Caco-2 (cell line): ENCODE measurements around the gene MMS22L. TPM values are rescaled to one million over a fixed set of nuclear protein-coding genes. Genes with fewer than 3 reads are reported as not detected.

Experiments
- BruUV-seq: library from RNA; stranded (reverse); fragments of 400-500 nt; replicated peaks from 2 replicates; lab custom pipeline; 2021; lab: Mats Ljungman, UMichigan
- CTCF ChIA-PET: fragments of 300-600 bp; sonication (Branson Sonifier 250); formaldehyde crosslinking; loops from one replicate; lab custom pipeline; 2022; ENCODE audit warnings: antibody characterized with exemption; lab: Charles Lee
- POLR2A ChIA-PET: fragments of 300-600 bp; sonication (Branson Sonifier 250); formaldehyde crosslinking; loops from one replicate; lab custom pipeline; 2022; ENCODE audit warnings: antibody characterized with exemption; lab: Charles Lee
- DNase-seq, 2 experiments: peaks; one replicate each; pipeline versions ENCODE4 v3.0.0 to v3.0.0-alpha.2; 2020 to 2022
- H3K27me3 ChIP-seq: replicated peaks from 2 replicates; pipeline ENCODE4 v1.6.0; 2011; ENCODE audit warnings: low read length; ENCODE audit not compliant: control insufficient read depth, insufficient read depth
- H3K36me3 ChIP-seq: 2 replicates; pipeline ENCODE4 v1.5.1; 2011; ENCODE audit warnings: low read length; ENCODE audit not compliant: control insufficient read depth, insufficient read depth
- H3K4me1 ChIP-seq: fragments of 250-450 bp; sonication (Bioruptor Pico); 2 replicates; pipeline ENCODE4 v1.5.1; 2020; ENCODE audit warnings: mild to moderate bottlenecking
- H3K4me3 ChIP-seq: 2 replicates; pipeline ENCODE4 v1.5.1; 2011; ENCODE audit warnings: low read depth, mild to moderate bottlenecking, control low read depth, low read length
- H3K9me3 ChIP-seq: fragments of 250-450 bp; sonication (Bioruptor Pico); 2 replicates; pipeline ENCODE4 v1.5.1; 2020; ENCODE audit warnings: mild to moderate bottlenecking, moderate library complexity
- H3K27ac Mint-ChIP-seq: one replicate; pipeline ENCODE4 v1.8.0; 2022; ENCODE audit warnings: mixed read lengths; ENCODE audit not compliant: unreplicated experiment
- H3K27me3 Mint-ChIP-seq: one replicate; pipeline ENCODE4 v1.8.0; 2022; ENCODE audit warnings: mixed read lengths; ENCODE audit not compliant: insufficient read depth, unreplicated experiment
- H3K36me3 Mint-ChIP-seq: one replicate; pipeline ENCODE4 v1.8.0; 2022; ENCODE audit warnings: mild to moderate bottlenecking, mixed read lengths; ENCODE audit not compliant: insufficient read depth, unreplicated experiment
- H3K4me1 Mint-ChIP-seq: one replicate; pipeline ENCODE4 v1.8.0; 2022; ENCODE audit warnings: low read depth, mixed read lengths; ENCODE audit not compliant: unreplicated experiment
- H3K4me3 Mint-ChIP-seq: one replicate; pipeline ENCODE4 v1.8.0; 2022; ENCODE audit warnings: mild to moderate bottlenecking, moderate library complexity, mixed read lengths; ENCODE audit not compliant: unreplicated experiment
- H3K9me3 Mint-ChIP-seq: one replicate; pipeline ENCODE4 v1.8.0; 2022; ENCODE audit warnings: mixed read lengths; ENCODE audit not compliant: unreplicated experiment
- CTCF ChIP-seq, 2 experiments: fragments of 200-600 bp in 1 of 2; IDR thresholded peaks; 1 replicate in 1 of 2; 2 replicates in 1 of 2; pipeline versions ENCODE4 v1.5.1 to v1.8.0; 2011 to 2022; ENCODE audit warnings: antibody characterized with exemption in 1 of 2, control low read depth in 1 of 2, inconsistent platforms in 1 of 2, low read depth in 1 of 2, low read length in 1 of 2, mild to moderate bottlenecking in 1 of 2, moderate library complexity in 1 of 2; ENCODE audit not compliant: insufficient read depth in 1 of 2, severe bottlenecking in 1 of 2, unreplicated experiment in 1 of 2
- intact Hi-C: fragments of 100-400 bp; cut with micrococcal nuclease; formaldehyde crosslinking; loops from one replicate; pipeline ENCODE4 v1.10.0; 2022; ENCODE audit not compliant: unreplicated experiment
- total RNA-seq: library from RNA; stranded (reverse); gene quantifications from 2 replicates; pipeline ENCODE4 v1.2.3, GENCODE V29; 2022

MMS22L gene
- total RNA-seq, 1 experiment from 2014 or later, result 32.1 TPM

- Mint-ChIP-seq H3K9me3 (peaks cover 3% of the 10 kb centered on the region), H3K36me3 (peaks cover 54% of the 10 kb centered on the region), H3K4me1 (no peaks in the 10 kb centered on the region), H3K27ac (no peak overlapping the region), H3K4me3 (no peak overlapping the region), H3K27me3 (no peaks in the 10 kb centered on the region)
- intact Hi-C loops, result no loop called here
- no peaks in the 10 kb centered on the region for H3K27me3 ChIP-seq
- DNase-seq, result no peak
- TF ChIP-seq CTCF (IDR thresholded peaks at IDR 0.05; ENCODE audit: insufficient read depth in 1 of 2, low read depth in 1 of 2, low read length in 1 of 2, severe bottlenecking in 1 of 2, unreplicated experiment in 1 of 2), result no peak
- no TSS peak for BruUV-seq
- no peaks in the 10 kb centered on the region for H3K9me3 ChIP-seq
- no peak overlapping the region for H3K4me3 ChIP-seq
- H3K4me1 ChIP-seq, result no peaks in the 10 kb centered on the region
- POLR2A ChIA-PET, result no interaction called here
- H3K36me3 ChIP-seq, result no peaks in the 10 kb centered on the region
- CTCF ChIA-PET, result no interaction called here
Observed at GRCh38 chr6:97269821-97270220, 13.2 kb downstream of the MMS22L start.

GRCh38 chr6:97262676-97263075 is 20.3 kb downstream of the MMS22L start:
- POLR2A ChIA-PET, result no interaction called here
- H3K36me3 Mint-ChIP-seq, result peaks cover 48% of the 10 kb centered on the region
- CTCF ChIA-PET, result interaction anchor here (0.7 kb wide), 1 partner anchor 344 kb away, joined by 8 read pairs; no protein-coding TSS in a partner anchor

GRCh38 chr6:97246842-97247241 is 36.2 kb downstream of the MMS22L start:
- DNase-seq, result no peak
- Histone ChIP-seq H3K36me3 (no peaks in the 10 kb centered on the region; the same call in 1 of the 2 replicates), H3K27me3 (no peaks in the 10 kb centered on the region), H3K4me1 (no peaks in the 10 kb centered on the region), H3K4me3 (no peak overlapping the region), H3K9me3 (no peaks in the 10 kb centered on the region)
- H3K36me3 Mint-ChIP-seq, result peaks cover 30% of the 10 kb centered on the region
- BruUV-seq, result no TSS peak
- TF ChIP-seq CTCF (IDR thresholded peaks at IDR 0.05; ENCODE audit: insufficient read depth in 1 of 2, low read depth in 1 of 2, low read length in 1 of 2, severe bottlenecking in 1 of 2, unreplicated experiment in 1 of 2), result no peak
- POLR2A ChIA-PET, result no interaction called here
- CTCF ChIA-PET, result no interaction called here
- intact Hi-C loops, result no loop called here
- no peaks in the 10 kb centered on the region for H3K4me1 Mint-ChIP-seq
- no peak overlapping the region for H3K27ac Mint-ChIP-seq
- H3K27me3 Mint-ChIP-seq, result no peaks in the 10 kb centered on the region
- H3K9me3 Mint-ChIP-seq, result no peaks in the 10 kb centered on the region
- H3K4me3 Mint-ChIP-seq, result no peak overlapping the region

More at GRCh38 chr6:97262676-97263075, 20.3 kb downstream of the MMS22L start:
- Histone ChIP-seq H3K4me3 (no peak overlapping the region), H3K27me3 (no peaks in the 10 kb centered on the region), H3K36me3 (peaks cover 1% of the 10 kb centered on the region), H3K4me1 (no peaks in the 10 kb centered on the region), H3K9me3 (no peaks in the 10 kb centered on the region)
- no TSS peak for BruUV-seq
- Mint-ChIP-seq H3K27me3 (no peaks in the 10 kb centered on the region), H3K4me1 (no peaks in the 10 kb centered on the region), H3K4me3 (no peak overlapping the region), H3K9me3 (peaks cover 6% of the 10 kb centered on the region), H3K27ac (no peak overlapping the region)
- DNase-seq, result no peak
- TF ChIP-seq CTCF (IDR thresholded peaks at IDR 0.05; ENCODE audit: insufficient read depth in 1 of 2, low read depth in 1 of 2, low read length in 1 of 2, severe bottlenecking in 1 of 2, unreplicated experiment in 1 of 2), result no peak
- intact Hi-C loops, result no loop called here
